Measurements from ENCODE around the gene VEPH1. TPM values are rescaled to one million over a fixed set of nuclear protein-coding genes. Genes with fewer than 3 reads are reported as not detected.

Gene VEPH1
- total and polyA plus RNA-seq, 9 donors = 0.46 to 1.6 (median 1.2) TPM

- Histone ChIP-seq H3K27ac (ENCODE audit: low read length) (no peak overlapping the region), H3K27me3 (ENCODE audit: control insufficient read depth, insufficient read depth, low read length) (no peaks in the 10 kb centered on the region), H3K9me3 (replicated peaks; ENCODE audit: control insufficient read depth, low read depth, low read length) (no peaks in the 10 kb centered on the region), H3K4me1 (ENCODE audit: control insufficient read depth, insufficient read depth, low read length) (no peaks in the 10 kb centered on the region), H3K36me3 (ENCODE audit: control insufficient read depth, insufficient read depth, low read length) (no peaks in the 10 kb centered on the region), H3K4me3 (ENCODE audit: low read length) (no peak overlapping the region)
- no peak for DNase-seq
- 100% methylated on average over 1 of the region's 2 CpGs for WGBS (ENCODE audit: insufficient coverage)
Observed at GRCh38 chr3:157534725-157535161, 31.5 kb upstream of the VEPH1 start.

- peak overlapping the region; percentile 43 for H3K27ac ChIP-seq (ENCODE audit: low read length)
Observed at GRCh38 chr3:157533298-157534070, 30.3 kb upstream of the VEPH1 start.

GRCh38 chr3:157532529-157533297 is 29.5 kb upstream of the VEPH1 start:
- Histone ChIP-seq H3K9me3 (replicated peaks; ENCODE audit: control insufficient read depth, low read depth, low read length) (no peaks in the 10 kb centered on the region), H3K27me3 (ENCODE audit: control insufficient read depth, insufficient read depth, low read length) (no peaks in the 10 kb centered on the region), H3K27ac (ENCODE audit: low read length) (no peak overlapping the region), H3K4me1 (ENCODE audit: control insufficient read depth, insufficient read depth, low read length) (no peaks in the 10 kb centered on the region), H3K36me3 (ENCODE audit: control insufficient read depth, insufficient read depth, low read length) (no peaks in the 10 kb centered on the region), H3K4me3 (ENCODE audit: low read length) (no peak overlapping the region)
- WGBS (ENCODE audit: insufficient coverage) = 6% methylated on average over 2 of the region's 7 CpGs
- peak; percentile 94 for DNase-seq

More at GRCh38 chr3:157533298-157534070, 30.3 kb upstream of the VEPH1 start:
- DNase-seq = peak; percentile 71
- Histone ChIP-seq H3K27me3 (ENCODE audit: control insufficient read depth, insufficient read depth, low read length) (no peaks in the 10 kb centered on the region), H3K4me3 (ENCODE audit: low read length) (no peak overlapping the region), H3K36me3 (ENCODE audit: control insufficient read depth, insufficient read depth, low read length) (no peaks in the 10 kb centered on the region), H3K9me3 (replicated peaks; ENCODE audit: control insufficient read depth, low read depth, low read length) (no peaks in the 10 kb centered on the region), H3K4me1 (ENCODE audit: control insufficient read depth, insufficient read depth, low read length) (no peaks in the 10 kb centered on the region)
- 56% methylated on average over 6 of the region's 9 CpGs for WGBS (ENCODE audit: insufficient coverage)

- Histone ChIP-seq H3K36me3 (ENCODE audit: control insufficient read depth, insufficient read depth, low read length) (no peaks in the 10 kb centered on the region), H3K4me3 (ENCODE audit: low read length) (no peak overlapping the region), H3K27me3 (ENCODE audit: control insufficient read depth, insufficient read depth, low read length) (no peaks in the 10 kb centered on the region), H3K9me3 (replicated peaks; ENCODE audit: control insufficient read depth, low read depth, low read length) (no peaks in the 10 kb centered on the region), H3K4me1 (ENCODE audit: control insufficient read depth, insufficient read depth, low read length) (no peaks in the 10 kb centered on the region), H3K27ac (ENCODE audit: low read length) (no peak overlapping the region)
- WGBS (ENCODE audit: insufficient coverage) = 91% methylated on average over 2 of the region's 4 CpGs
- no peak for DNase-seq
Observed at GRCh38 chr3:157531771-157532170, 28.6 kb upstream of the VEPH1 start.

- H3K9me3 ChIP-seq (replicated peaks; ENCODE audit: control insufficient read depth, low read depth, low read length) = no peaks in the 10 kb centered on the region
- DNase-seq = no peak
- no peaks in the 10 kb centered on the region for H3K4me1 ChIP-seq (ENCODE audit: control insufficient read depth, insufficient read depth, low read length)
- H3K27ac ChIP-seq (ENCODE audit: low read length) = no peak overlapping the region
- no peaks in the 10 kb centered on the region for H3K27me3 ChIP-seq (ENCODE audit: control insufficient read depth, insufficient read depth, low read length)
- no peak overlapping the region for H3K4me3 ChIP-seq (ENCODE audit: low read length)
- WGBS (ENCODE audit: insufficient coverage) = no CpG with 5 or more reads among the region's 3 CpGs
- no peaks in the 10 kb centered on the region for H3K36me3 ChIP-seq (ENCODE audit: control insufficient read depth, insufficient read depth, low read length)
Observed at GRCh38 chr3:157531301-157531660, 28.1 kb upstream of the VEPH1 start.

- Histone ChIP-seq H3K27me3 (ENCODE audit: control insufficient read depth, insufficient read depth, low read length) (no peaks in the 10 kb centered on the region), H3K4me1 (ENCODE audit: control insufficient read depth, insufficient read depth, low read length) (no peaks in the 10 kb centered on the region), H3K9me3 (replicated peaks; ENCODE audit: control insufficient read depth, low read depth, low read length) (no peaks in the 10 kb centered on the region), H3K27ac (ENCODE audit: low read length) (no peak overlapping the region), H3K36me3 (ENCODE audit: control insufficient read depth, insufficient read depth, low read length) (no peaks in the 10 kb centered on the region), H3K4me3 (ENCODE audit: low read length) (no peak overlapping the region)
- no peak for DNase-seq
- no CpG with 5 or more reads among the region's 5 CpGs for WGBS (ENCODE audit: insufficient coverage)
Observed at GRCh38 chr3:157530637-157531300, 27.6 kb upstream of the VEPH1 start.

GRCh38 chr3:157529751-157530150 is 26.5 kb upstream of the VEPH1 start:
- H3K4me3 ChIP-seq (ENCODE audit: low read length) = no peak overlapping the region
- WGBS (ENCODE audit: insufficient coverage) = 97% methylated on average over 2 of the region's 2 CpGs
- no peaks in the 10 kb centered on the region for H3K36me3 ChIP-seq (ENCODE audit: control insufficient read depth, insufficient read depth, low read length)
- H3K4me1 ChIP-seq (ENCODE audit: control insufficient read depth, insufficient read depth, low read length) = no peaks in the 10 kb centered on the region
- no peak overlapping the region for H3K27ac ChIP-seq (ENCODE audit: low read length)
- no peaks in the 10 kb centered on the region for H3K27me3 ChIP-seq (ENCODE audit: control insufficient read depth, insufficient read depth, low read length)
- DNase-seq = no peak
- H3K9me3 ChIP-seq (replicated peaks; ENCODE audit: control insufficient read depth, low read depth, low read length) = no peaks in the 10 kb centered on the region

GRCh38 chr3:157529085-157529484 is 25.9 kb upstream of the VEPH1 start:
- H3K4me3 ChIP-seq (ENCODE audit: low read length) = no peak overlapping the region
- no peak for DNase-seq
- H3K27ac ChIP-seq (ENCODE audit: low read length) = no peak overlapping the region
- H3K4me1 ChIP-seq (ENCODE audit: control insufficient read depth, insufficient read depth, low read length) = no peaks in the 10 kb centered on the region
- 92% methylated on average over 2 of the region's 2 CpGs for WGBS (ENCODE audit: insufficient coverage)
- H3K36me3 ChIP-seq (ENCODE audit: control insufficient read depth, insufficient read depth, low read length) = no peaks in the 10 kb centered on the region
- no peaks in the 10 kb centered on the region for H3K9me3 ChIP-seq (replicated peaks; ENCODE audit: control insufficient read depth, low read depth, low read length)
- no peaks in the 10 kb centered on the region for H3K27me3 ChIP-seq (ENCODE audit: control insufficient read depth, insufficient read depth, low read length)

GRCh38 chr3:157527131-157527881 is 24.1 kb upstream of the VEPH1 start:
- WGBS (ENCODE audit: insufficient coverage) = 60% methylated on average over 1 of the region's 5 CpGs
- no peaks in the 10 kb centered on the region for H3K27me3 ChIP-seq (ENCODE audit: control insufficient read depth, insufficient read depth, low read length)
- no peak overlapping the region for H3K4me3 ChIP-seq (ENCODE audit: low read length)
- H3K9me3 ChIP-seq (replicated peaks; ENCODE audit: control insufficient read depth, low read depth, low read length) = no peaks in the 10 kb centered on the region
- no peaks in the 10 kb centered on the region for H3K36me3 ChIP-seq (ENCODE audit: control insufficient read depth, insufficient read depth, low read length)
- no peak overlapping the region for H3K27ac ChIP-seq (ENCODE audit: low read length)
- no peaks in the 10 kb centered on the region for H3K4me1 ChIP-seq (ENCODE audit: control insufficient read depth, insufficient read depth, low read length)
- no peak for DNase-seq
